Mononuclear cell (primary cell): ENCODE data around the gene NDC1. TPM values are rescaled to one million over a fixed set of nuclear protein-coding genes. Genes with fewer than 3 reads are reported as not detected.
A peak's percentile ranks its signal among the peaks of the same experiment; 100 is the strongest.
"Not testable (repeated sequence)": the region's sequence is repeated elsewhere in the genome, so short reads cannot be mapped to it uniquely, and the experiment has no call there.

Experiments
- H3K27me3 ChIP-seq: 2 replicates; pipeline ENCODE4 v1.6.0; 2011; ENCODE audit warnings: low read length, control low read depth; ENCODE audit not compliant: insufficient read depth
- H3K4me1 ChIP-seq: 2 replicates; pipeline ENCODE4 v1.5.1; 2011; ENCODE audit warnings: mild to moderate bottlenecking, low read length, control low read depth; ENCODE audit not compliant: insufficient read depth
- H3K4me3 ChIP-seq: 2 replicates; pipeline ENCODE4 v1.5.1; 2011; ENCODE audit warnings: mild to moderate bottlenecking, low read length, moderate library complexity
- H3K9me3 ChIP-seq: 2 replicates; pipeline ENCODE4 v1.5.1; 2011; ENCODE audit warnings: low read depth, mild to moderate bottlenecking, control low read depth, low read length
- total RNA-seq: library from RNA; depleted of rRNA; stranded (reverse); fragments of >200 nt; gene quantifications from one replicate; pipeline ENCODE4 v1.2.3, GENCODE V29; 2012

The NDC1 gene
- total RNA-seq, 1 donor: 6.6 TPM

- Histone ChIP-seq H3K4me3 (no peak overlapping the region), H3K9me3 (no peaks in the 10 kb centered on the region), H3K27me3 (no peaks in the 10 kb centered on the region), H3K4me1 (peaks cover 3% of the 10 kb centered on the region)
Measured at GRCh38 chr1:53842347-53842746, 4.3 kb upstream of the NDC1 start.

DNA sequence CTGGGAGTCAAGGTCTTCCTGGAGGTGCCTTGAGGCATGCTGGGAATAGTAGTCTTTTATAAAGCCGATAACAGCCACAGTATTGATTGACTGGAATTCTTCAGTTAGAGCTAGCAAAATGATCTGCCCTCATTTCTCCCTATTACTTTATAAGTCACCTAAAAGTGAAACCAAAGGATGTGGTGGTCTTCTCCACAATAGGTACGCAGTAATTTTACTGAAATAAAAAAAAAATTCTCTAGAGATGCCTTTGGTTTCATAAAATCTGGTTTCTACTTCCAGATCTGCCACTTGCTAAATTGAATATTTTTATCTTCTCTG, 518 bp upstream of the NDC1 start:
- H3K9me3 ChIP-seq: no peaks in the 10 kb centered on the region
- peak overlapping the region; percentile 71 for H3K4me3 ChIP-seq
- no peaks in the 10 kb centered on the region for H3K27me3 ChIP-seq
- peaks cover 8% of the 10 kb centered on the region for H3K4me1 ChIP-seq

DNA sequence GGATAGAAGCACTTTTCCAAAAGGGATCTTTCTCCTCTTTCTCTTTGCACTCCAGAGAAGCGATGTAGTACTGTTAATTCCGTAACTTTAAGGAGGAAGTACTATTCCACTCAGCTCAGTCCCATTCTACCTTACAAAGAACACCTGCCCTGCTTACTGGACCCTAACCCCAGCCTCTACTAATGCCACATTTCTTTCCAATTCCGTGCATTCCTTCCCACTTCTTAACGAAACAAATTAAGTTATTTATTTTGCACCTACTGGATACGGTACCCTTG, 511 bp downstream of the NDC1 start:
- no peaks in the 10 kb centered on the region for H3K27me3 ChIP-seq
- H3K4me3 ChIP-seq: peak overlapping the region; percentile 71
- peaks cover 8% of the 10 kb centered on the region for H3K4me1 ChIP-seq
- H3K9me3 ChIP-seq: no peaks in the 10 kb centered on the region

DNA sequence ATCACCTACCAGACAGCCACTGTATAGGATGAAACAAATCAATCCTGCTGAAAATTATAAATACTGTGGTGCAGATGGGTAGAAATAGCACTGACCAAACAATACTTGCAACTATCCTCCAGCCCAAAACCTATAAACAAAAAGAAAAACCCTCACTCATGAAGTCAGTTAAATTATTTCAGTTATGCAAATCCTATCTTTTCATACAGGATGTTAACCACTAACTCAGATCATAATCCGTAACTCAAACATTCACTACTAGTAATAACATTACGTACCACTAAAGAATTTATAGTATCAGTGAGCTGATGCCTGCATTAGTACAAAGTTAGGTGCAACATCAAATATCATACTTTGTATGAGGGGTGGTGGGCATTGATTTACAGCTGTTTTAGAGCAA, 2.6 kb downstream of the NDC1 start:
- H3K4me1 ChIP-seq: peaks cover 8% of the 10 kb centered on the region
- H3K4me3 ChIP-seq: no peak overlapping the region
- H3K9me3 ChIP-seq: no peaks in the 10 kb centered on the region
- H3K27me3 ChIP-seq: no peaks in the 10 kb centered on the region

DNA sequence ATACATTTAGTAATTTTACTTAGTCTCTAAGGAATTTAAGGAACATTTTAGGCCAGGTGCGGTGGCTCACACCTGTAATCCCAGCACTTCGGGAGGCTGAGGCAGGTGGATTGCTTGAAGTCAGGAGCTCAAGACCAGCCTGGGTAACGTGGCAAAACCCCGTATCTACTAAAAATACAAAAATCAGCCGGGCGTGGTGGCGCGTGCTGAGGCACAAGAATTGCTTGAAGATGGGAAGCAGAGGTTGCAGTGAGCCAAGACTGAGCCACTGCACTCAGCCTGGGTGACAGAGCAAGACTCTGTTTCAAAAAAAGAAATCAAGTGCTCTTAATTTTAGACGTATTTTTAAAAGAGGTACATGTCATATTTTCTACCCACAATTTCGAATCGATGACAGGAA, 3.3 kb downstream of the NDC1 start:
- H3K4me3 ChIP-seq: no peak overlapping the region
- no peaks in the 10 kb centered on the region for H3K27me3 ChIP-seq
- H3K4me1 ChIP-seq: peaks cover 8% of the 10 kb centered on the region
- H3K9me3 ChIP-seq: no peaks in the 10 kb centered on the region

DNA sequence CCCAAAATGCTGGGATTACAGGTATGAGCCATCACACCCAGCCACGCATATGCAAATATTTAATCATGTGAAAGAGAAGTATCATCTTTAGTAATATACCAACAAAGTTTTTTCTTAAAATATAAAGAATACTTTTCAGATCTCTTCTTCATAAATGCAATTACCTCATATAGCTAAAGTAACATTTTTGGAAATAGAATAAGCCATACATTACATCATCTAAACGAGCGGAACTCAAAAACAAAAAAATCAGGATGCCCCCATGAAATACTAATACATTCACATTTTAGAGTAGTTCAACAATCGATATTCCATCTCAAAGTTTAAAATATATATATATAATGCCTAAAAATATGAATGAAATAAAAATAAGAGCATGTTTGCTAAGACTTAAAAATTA, 4.7 kb downstream of the NDC1 start:
- H3K9me3 ChIP-seq: no peaks in the 10 kb centered on the region
- no peaks in the 10 kb centered on the region for H3K27me3 ChIP-seq
- no peak overlapping the region for H3K4me3 ChIP-seq
- H3K4me1 ChIP-seq: peaks cover 8% of the 10 kb centered on the region

- Histone ChIP-seq H3K4me1 (no peaks in the 10 kb centered on the region), H3K9me3 (no peaks in the 10 kb centered on the region), H3K4me3 (no peak overlapping the region), H3K27me3 (no peaks in the 10 kb centered on the region)
Measured at GRCh38 chr1:53826367-53826766, 11.7 kb downstream of the NDC1 start.

- no peaks in the 10 kb centered on the region for H3K27me3 ChIP-seq
- no peaks in the 10 kb centered on the region for H3K4me1 ChIP-seq
- H3K9me3 ChIP-seq: no peaks in the 10 kb centered on the region
- no peak overlapping the region for H3K4me3 ChIP-seq
Measured at GRCh38 chr1:53825306-53825705, 12.8 kb downstream of the NDC1 start.

DNA sequence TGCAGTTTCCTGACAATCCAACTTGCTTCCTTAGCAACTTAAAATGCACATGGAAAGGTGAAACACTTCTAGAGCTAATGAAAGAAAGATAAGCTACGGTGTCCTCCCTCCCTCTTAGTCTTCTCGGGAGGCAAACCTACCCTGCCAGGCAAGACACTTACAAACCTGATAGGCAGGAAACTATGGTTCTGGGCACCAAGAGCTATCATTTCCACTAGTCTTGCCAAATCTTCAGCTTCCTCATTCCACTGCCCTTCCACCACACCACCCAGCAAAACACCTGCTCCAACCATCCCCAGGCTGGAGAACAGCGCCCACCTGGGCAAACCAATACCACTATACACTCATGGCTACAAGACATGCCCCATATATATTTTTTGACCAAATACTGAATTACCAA, 15.2 kb downstream of the NDC1 start:
- H3K9me3 ChIP-seq: no peaks in the 10 kb centered on the region

DNA sequence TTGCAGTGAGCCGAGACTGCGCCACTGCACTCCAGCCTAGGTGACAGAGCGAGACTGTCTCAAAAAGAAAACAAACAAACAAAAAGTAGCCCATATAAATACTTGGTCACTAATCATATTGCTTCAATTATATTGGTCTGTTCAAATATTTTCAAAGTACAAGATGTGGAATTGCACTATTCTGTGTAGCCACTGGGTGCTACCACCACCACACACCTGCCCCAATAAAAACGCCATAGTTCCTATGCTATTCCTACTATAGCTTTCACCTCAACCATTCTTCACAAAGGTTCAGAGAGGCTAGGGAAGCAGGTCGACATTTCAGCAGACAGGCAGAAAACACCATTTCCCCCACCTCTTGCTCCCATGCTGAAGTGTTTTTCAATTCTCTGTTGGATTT, 16.7 kb downstream of the NDC1 start:
- H3K4me3 ChIP-seq: no peak overlapping the region
- H3K27me3 ChIP-seq: no peaks in the 10 kb centered on the region
- H3K4me1 ChIP-seq: no peaks in the 10 kb centered on the region
- H3K9me3 ChIP-seq: no peaks in the 10 kb centered on the region

More for the DNA sequence above, 15.2 kb downstream of the NDC1 start:
- Histone ChIP-seq H3K4me1 (no peaks in the 10 kb centered on the region), H3K4me3 (no peak overlapping the region), H3K27me3 (no peaks in the 10 kb centered on the region)

DNA sequence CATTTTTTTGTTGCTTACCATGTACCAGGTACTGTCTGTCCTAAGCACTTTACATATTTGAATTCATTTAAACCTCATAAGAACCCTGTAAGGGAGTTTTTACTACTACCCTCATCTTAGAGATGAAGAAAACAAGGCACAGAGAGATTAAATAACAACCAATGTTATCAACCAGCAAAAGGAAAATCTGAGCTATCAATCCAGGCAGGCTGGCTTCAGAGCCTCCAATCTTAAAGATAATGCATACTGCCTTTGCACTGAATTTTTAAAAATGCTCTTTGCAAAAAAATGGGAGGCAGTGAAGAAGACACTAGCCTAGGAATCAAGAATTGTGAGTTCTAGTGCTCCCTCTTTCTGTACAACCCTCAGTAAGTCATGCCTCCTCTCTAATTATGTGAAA, 18.7 kb downstream of the NDC1 start:
- no peak overlapping the region for H3K4me3 ChIP-seq
- no peaks in the 10 kb centered on the region for H3K27me3 ChIP-seq
- no peaks in the 10 kb centered on the region for H3K9me3 ChIP-seq
- H3K4me1 ChIP-seq: no peaks in the 10 kb centered on the region

DNA sequence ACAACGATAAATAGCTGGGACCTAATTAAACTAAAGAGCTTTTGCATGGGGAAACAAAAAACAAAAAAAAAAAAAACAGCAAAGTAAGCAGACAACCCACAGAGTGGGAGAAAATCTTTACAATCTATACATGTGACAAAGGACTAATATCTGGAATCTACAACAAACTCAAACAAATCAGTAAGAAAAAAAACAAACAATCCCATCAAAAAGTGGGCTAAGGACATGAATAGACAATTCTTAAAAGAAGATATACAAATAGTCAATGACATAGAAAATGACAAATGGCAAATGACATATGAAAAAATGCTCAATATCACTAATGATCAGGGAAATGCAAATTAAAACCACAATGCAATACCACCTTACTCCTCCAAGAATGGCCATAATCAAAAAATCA, 21.5 kb downstream of the NDC1 start:
- not testable (repeated sequence) for H3K27me3 ChIP-seq, H3K4me3 ChIP-seq, H3K9me3 ChIP-seq, H3K4me1 ChIP-seq

- H3K4me3 ChIP-seq, H3K9me3 ChIP-seq, H3K4me1 ChIP-seq, H3K27me3 ChIP-seq: not testable (repeated sequence)
Measured at GRCh38 chr1:53815484-53815883, 22.6 kb downstream of the NDC1 start.

- H3K9me3 ChIP-seq: no peaks in the 10 kb centered on the region
- no peaks in the 10 kb centered on the region for H3K27me3 ChIP-seq
- H3K4me3 ChIP-seq: no peak overlapping the region
- no peaks in the 10 kb centered on the region for H3K4me1 ChIP-seq
Measured at GRCh38 chr1:53811414-53811851, 26.7 kb downstream of the NDC1 start.

GRCh38 chr1:53810497-53810896, 27.6 kb downstream of the NDC1 start:
- Histone ChIP-seq H3K27me3 (no peaks in the 10 kb centered on the region), H3K4me3 (no peak overlapping the region), H3K9me3 (no peaks in the 10 kb centered on the region), H3K4me1 (no peaks in the 10 kb centered on the region)

DNA sequence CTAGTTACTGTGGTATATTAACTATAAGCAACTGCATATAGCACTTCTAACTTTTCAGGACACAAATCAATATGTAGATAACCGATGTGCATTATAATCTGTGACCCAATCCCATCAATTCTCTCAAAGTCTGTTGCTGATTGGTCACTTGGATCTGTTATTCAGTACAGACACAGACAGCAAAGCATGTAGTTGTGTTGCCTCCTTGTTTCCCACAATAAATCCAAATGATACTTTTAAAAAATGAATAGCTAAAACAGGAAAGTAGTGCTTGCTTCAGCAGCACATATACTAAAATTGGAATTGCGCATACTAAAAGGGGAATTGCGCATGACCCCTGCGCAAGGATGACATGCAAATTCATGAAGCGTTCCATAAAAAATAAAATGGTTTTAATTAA, 28.1 kb downstream of the NDC1 start:
- Histone ChIP-seq H3K4me3 (no peak overlapping the region), H3K9me3 (no peaks in the 10 kb centered on the region), H3K4me1 (no peaks in the 10 kb centered on the region), H3K27me3 (no peaks in the 10 kb centered on the region)

- Histone ChIP-seq H3K4me1 (no peaks in the 10 kb centered on the region), H3K9me3 (no peaks in the 10 kb centered on the region), H3K27me3 (no peaks in the 10 kb centered on the region), H3K4me3 (no peak overlapping the region)
Measured at GRCh38 chr1:53807916-53808315, 30.2 kb downstream of the NDC1 start.
